Liver (tissue), 9 donors: ENCODE measurements around the gene ANKRD17. TPM values are rescaled to one million over a fixed set of nuclear protein-coding genes. Genes with fewer than 3 reads are reported as not detected.

Experiments
- DNase-seq: peaks from one replicate; pipeline ENCODE4 v3.0.0-alpha.2; 2017; ENCODE audit warnings: low spot score
- H3K27ac ChIP-seq, 2 donors: one replicate each; pipeline ENCODE4 v1.7.0; 2013; ENCODE audit warnings: inconsistent platforms in 2 of 2, low read length in 2 of 2, control low read depth in 1 of 2, low read depth in 1 of 2, mild to moderate bottlenecking in 1 of 2
- H3K27me3 ChIP-seq, 4 donors: one replicate each; pipeline versions ENCODE4 v1.6.1 to v1.7.0; 2013; ENCODE audit warnings: low read length in 3 of 4, inconsistent platforms in 1 of 4, mild to moderate bottlenecking in 1 of 4, moderate library complexity in 1 of 4; ENCODE audit not compliant: control insufficient read depth in 4 of 4, insufficient read depth in 4 of 4
- H3K36me3 ChIP-seq, 4 donors: one replicate each; pipeline versions ENCODE4 v1.6.1 to v1.7.0; 2013; ENCODE audit warnings: low read length in 3 of 4, mild to moderate bottlenecking in 3 of 4, low read depth in 1 of 4, moderate library complexity in 1 of 4; ENCODE audit not compliant: control insufficient read depth in 4 of 4, insufficient read depth in 3 of 4
- H3K4me1 ChIP-seq, 4 donors: one replicate each; pipeline versions ENCODE4 v1.6.1 to v1.7.0; 2013; ENCODE audit warnings: low read length in 3 of 4, mild to moderate bottlenecking in 3 of 4, moderate library complexity in 1 of 4; ENCODE audit not compliant: control insufficient read depth in 4 of 4, insufficient read depth in 4 of 4
- H3K4me3 ChIP-seq, 3 donors: one replicate each; pipeline versions ENCODE4 v1.6.1 to v1.7.0; 2013; ENCODE audit warnings: low read length in 3 of 3, control low read depth in 1 of 3, low read depth in 1 of 3, mild to moderate bottlenecking in 1 of 3
- H3K9ac ChIP-seq, 2 donors: one replicate each; pipeline ENCODE4 v1.7.0; 2013; ENCODE audit warnings: low read length in 2 of 2, mild to moderate bottlenecking in 2 of 2, moderate library complexity in 2 of 2, control low read depth in 1 of 2, low read depth in 1 of 2
- H3K9me3 ChIP-seq, 4 donors: one replicate each; pipeline versions ENCODE4 v1.6.1 to v1.7.0; 2013; ENCODE audit warnings: low read length in 3 of 4; ENCODE audit not compliant: control insufficient read depth in 4 of 4
- EGR1 ChIP-seq, 2 donors: IDR thresholded peaks; 2 replicates each; pipeline ENCODE4 v1.6.1; 2016 to 2018; ENCODE audit warnings: antibody characterized with exemption in 2 of 2, low read depth in 2 of 2
- FOXA1 ChIP-seq: IDR thresholded peaks from 2 replicates; pipeline ENCODE4 v1.6.1; 2016; ENCODE audit warnings: antibody characterized with exemption
- FOXA2 ChIP-seq: IDR thresholded peaks from 2 replicates; pipeline ENCODE4 v1.6.1; 2016; ENCODE audit warnings: antibody characterized with exemption
- GABPA ChIP-seq, 2 donors: IDR thresholded peaks in 1 of 2; conservative IDR thresholded peaks in 1 of 2; 2 replicates each; pipeline ENCODE4 v1.6.1; 2016; ENCODE audit warnings: antibody characterized with exemption in 2 of 2, mild to moderate bottlenecking in 1 of 2, moderate library complexity in 1 of 2
- HNF4A ChIP-seq, 2 donors: conservative IDR thresholded peaks; 2 replicates each; pipeline ENCODE4 v1.6.1; 2016; ENCODE audit warnings: antibody characterized with exemption in 2 of 2, mild to moderate bottlenecking in 2 of 2
- RAD21 ChIP-seq, 2 donors: IDR thresholded peaks; 2 replicates each; pipeline ENCODE4 v1.6.1; 2016; ENCODE audit warnings: antibody characterized with exemption in 2 of 2, mild to moderate bottlenecking in 2 of 2
- RXRA ChIP-seq, 2 donors: IDR thresholded peaks; 2 replicates each; pipeline ENCODE4 v1.6.1; 2017 to 2018; ENCODE audit warnings: antibody characterized with exemption in 2 of 2, mild to moderate bottlenecking in 1 of 2
- SP1 ChIP-seq: IDR thresholded peaks from 2 replicates; pipeline ENCODE4 v1.6.1; 2018; ENCODE audit warnings: antibody characterized with exemption, mild to moderate bottlenecking
- YY1 ChIP-seq: IDR thresholded peaks from 2 replicates; pipeline ENCODE4 v1.6.1; 2016; ENCODE audit warnings: antibody characterized with exemption, mild to moderate bottlenecking
- WGBS: extraction: QIAGEN DNeasy Blood & Tissue Kit; methylation state at CpG from one replicate; pipeline ENCODE4 v1.1.7; 2013; 5-methylcytosine and 5-hydroxymethylcytosine counted together
- polyA plus RNA-seq, 2 donors: library from polyadenylated mRNA; stranded (reverse) in 1 of 2; unstranded in 1 of 2; fragments of 200-250 nt in 1 of 2; fragments of >200 nt in 1 of 2; fragmentation: Nextera tagmentation in 1 of 2; extraction: Ambion mirVana in 1 of 2; gene quantifications; one replicate each; pipeline versions ENCODE4 v1.2.1 to v1.2.3, GENCODE V29; 2013 to 2015
- total RNA-seq, 2 donors: library from RNA; depleted of rRNA; stranded (reverse); fragments of >200 nt; gene quantifications; one replicate each; pipeline ENCODE4 v1.2.3, GENCODE V29; 2014
- TF ChIP-seq, protein P1 (sequence below): IDR thresholded peaks from 2 replicates; pipeline ENCODE4 v1.6.1; 2016; ENCODE audit warnings: antibody characterized with exemption
- TF ChIP-seq, protein P2 (sequence below): IDR thresholded peaks from 2 replicates; pipeline ENCODE4 v1.6.1; 2016; ENCODE audit warnings: antibody characterized with exemption
- TF ChIP-seq, protein P3 (sequence below): IDR thresholded peaks from 2 replicates; pipeline ENCODE4 v1.6.1; 2016; ENCODE audit warnings: antibody characterized with exemption, mild to moderate bottlenecking
- donor health status: healthy.
- donor health status: healthy.
- donor health status: healthy.
- donor health status: healthy.
- donor health status: healthy.

ANKRD17 gene
- total and polyA plus RNA-seq, 4 donors: 11.6 to 38.5 (median 19.7) TPM

- H3K36me3 ChIP-seq: no peaks in the 10 kb centered on the region
- no peak for DNase-seq
- H3K4me1 ChIP-seq: peaks cover 0 to 3% (median under 1%) of the 10 kb centered on the region in 4 donors
- no peak overlapping the region for H3K27ac ChIP-seq
- H3K27me3 ChIP-seq: no peaks in the 10 kb centered on the region
- no peaks in the 10 kb centered on the region for H3K9me3 ChIP-seq
- 85% methylated on average over 2 of the region's 2 CpGs for WGBS
- H3K4me3 ChIP-seq: no peak overlapping the region
- TF ChIP-seq YY1 (no peak), SP1 (no peak)
- H3K9ac ChIP-seq: no peak overlapping the region
Measured at GRCh38 chr4:73213916-73214653, 44.5 kb downstream of the ANKRD17 start.

DNA sequence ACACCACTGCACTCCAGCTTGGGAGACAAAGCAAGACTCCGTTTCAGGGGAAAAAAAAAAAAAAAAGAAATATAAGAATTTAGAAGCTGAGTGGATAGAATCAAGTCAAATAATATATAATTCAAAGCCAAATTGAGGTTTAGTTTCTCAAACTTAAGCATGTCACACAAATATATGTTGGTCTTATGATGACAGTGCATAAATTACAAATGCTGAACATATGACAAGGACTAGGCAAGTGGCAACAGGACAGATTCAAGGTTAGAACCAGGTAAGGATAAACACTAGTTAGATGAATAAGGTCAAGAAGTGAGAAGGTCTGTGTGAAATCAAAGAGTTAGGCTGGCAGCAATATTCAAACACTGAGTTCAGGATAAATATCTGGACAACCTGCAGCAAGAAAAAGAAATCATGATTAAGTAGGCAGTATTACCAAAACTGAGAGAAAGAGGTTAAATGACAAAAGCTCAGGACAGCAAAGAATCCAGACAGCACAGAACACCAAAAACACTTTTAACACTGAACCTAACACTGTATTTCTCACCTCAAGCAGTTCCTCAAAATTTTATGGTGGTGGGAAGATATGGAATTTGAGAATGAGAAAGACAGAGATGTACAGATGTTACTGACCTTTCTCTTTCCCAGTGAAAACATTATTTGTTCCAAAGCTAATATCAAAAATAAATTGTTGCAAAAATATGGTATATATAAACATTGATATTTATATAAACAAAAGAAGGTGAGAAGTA lies 45.4 kb downstream of the ANKRD17 start:
- no peak overlapping the region for H3K27ac ChIP-seq

More for the DNA sequence above, 45.4 kb downstream of the ANKRD17 start:
- Histone ChIP-seq H3K9me3 (no peaks in the 10 kb centered on the region), H3K27me3 (no peaks in the 10 kb centered on the region), H3K4me1 (peaks cover 0 to 3% (median under 1%) of the 10 kb centered on the region in 4 donors), H3K36me3 (no peaks in the 10 kb centered on the region), H3K9ac (no peak overlapping the region), H3K4me3 (no peak overlapping the region)
- TF ChIP-seq EGR1 (IDR thresholded peaks at IDR 0.05; ENCODE audit: low read depth in 2 of 2) (no peak), FOXA1 (no peak), HNF4A (conservative IDR thresholded peaks at IDR 0.05) (no peak), FOXA2 (no peak), RXRA (IDR thresholded peaks at IDR 0.05) (no peak), SP1 (no peak), RAD21 (IDR thresholded peaks at IDR 0.05) (no peak), GABPA (IDR thresholded peaks at IDR 0.05 in 1 of 2, conservative IDR thresholded peaks at IDR 0.05 in 1 of 2) (no peak)
- TF ChIP-seq, protein P1, sequence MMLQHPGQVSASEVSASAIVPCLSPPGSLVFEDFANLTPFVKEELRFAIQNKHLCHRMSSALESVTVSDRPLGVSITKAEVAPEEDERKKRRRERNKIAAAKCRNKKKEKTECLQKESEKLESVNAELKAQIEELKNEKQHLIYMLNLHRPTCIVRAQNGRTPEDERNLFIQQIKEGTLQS: no peak
- TF ChIP-seq, protein P2, sequence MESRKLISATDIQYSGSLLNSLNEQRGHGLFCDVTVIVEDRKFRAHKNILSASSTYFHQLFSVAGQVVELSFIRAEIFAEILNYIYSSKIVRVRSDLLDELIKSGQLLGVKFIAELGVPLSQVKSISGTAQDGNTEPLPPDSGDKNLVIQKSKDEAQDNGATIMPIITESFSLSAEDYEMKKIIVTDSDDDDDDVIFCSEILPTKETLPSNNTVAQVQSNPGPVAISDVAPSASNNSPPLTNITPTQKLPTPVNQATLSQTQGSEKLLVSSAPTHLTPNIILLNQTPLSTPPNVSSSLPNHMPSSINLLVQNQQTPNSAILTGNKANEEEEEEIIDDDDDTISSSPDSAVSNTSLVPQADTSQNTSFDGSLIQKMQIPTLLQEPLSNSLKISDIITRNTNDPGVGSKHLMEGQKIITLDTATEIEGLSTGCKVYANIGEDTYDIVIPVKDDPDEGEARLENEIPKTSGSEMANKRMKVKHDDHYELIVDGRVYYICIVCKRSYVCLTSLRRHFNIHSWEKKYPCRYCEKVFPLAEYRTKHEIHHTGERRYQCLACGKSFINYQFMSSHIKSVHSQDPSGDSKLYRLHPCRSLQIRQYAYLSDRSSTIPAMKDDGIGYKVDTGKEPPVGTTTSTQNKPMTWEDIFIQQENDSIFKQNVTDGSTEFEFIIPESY: no peak
- TF ChIP-seq, protein P3, sequence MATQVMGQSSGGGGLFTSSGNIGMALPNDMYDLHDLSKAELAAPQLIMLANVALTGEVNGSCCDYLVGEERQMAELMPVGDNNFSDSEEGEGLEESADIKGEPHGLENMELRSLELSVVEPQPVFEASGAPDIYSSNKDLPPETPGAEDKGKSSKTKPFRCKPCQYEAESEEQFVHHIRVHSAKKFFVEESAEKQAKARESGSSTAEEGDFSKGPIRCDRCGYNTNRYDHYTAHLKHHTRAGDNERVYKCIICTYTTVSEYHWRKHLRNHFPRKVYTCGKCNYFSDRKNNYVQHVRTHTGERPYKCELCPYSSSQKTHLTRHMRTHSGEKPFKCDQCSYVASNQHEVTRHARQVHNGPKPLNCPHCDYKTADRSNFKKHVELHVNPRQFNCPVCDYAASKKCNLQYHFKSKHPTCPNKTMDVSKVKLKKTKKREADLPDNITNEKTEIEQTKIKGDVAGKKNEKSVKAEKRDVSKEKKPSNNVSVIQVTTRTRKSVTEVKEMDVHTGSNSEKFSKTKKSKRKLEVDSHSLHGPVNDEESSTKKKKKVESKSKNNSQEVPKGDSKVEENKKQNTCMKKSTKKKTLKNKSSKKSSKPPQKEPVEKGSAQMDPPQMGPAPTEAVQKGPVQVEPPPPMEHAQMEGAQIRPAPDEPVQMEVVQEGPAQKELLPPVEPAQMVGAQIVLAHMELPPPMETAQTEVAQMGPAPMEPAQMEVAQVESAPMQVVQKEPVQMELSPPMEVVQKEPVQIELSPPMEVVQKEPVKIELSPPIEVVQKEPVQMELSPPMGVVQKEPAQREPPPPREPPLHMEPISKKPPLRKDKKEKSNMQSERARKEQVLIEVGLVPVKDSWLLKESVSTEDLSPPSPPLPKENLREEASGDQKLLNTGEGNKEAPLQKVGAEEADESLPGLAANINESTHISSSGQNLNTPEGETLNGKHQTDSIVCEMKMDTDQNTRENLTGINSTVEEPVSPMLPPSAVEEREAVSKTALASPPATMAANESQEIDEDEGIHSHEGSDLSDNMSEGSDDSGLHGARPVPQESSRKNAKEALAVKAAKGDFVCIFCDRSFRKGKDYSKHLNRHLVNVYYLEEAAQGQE: no peak
- WGBS: 90% methylated on average over 1 of the region's 1 CpG
- DNase-seq: no peak
